Skeletal muscle cell (primary cell): ENCODE results near the gene RHBDD2.
A peak's percentile ranks its signal among the peaks of the same experiment; 100 is the strongest.

Experiments
- DNase-seq: peaks from one replicate; pipeline ENCODE4 v3.0.0-alpha.2; 2010; ENCODE audit warnings: low read depth
- H3K4me3 ChIP-seq: 2 replicates; pipeline ENCODE4 v1.5.1; 2011; ENCODE audit warnings: low read depth, mild to moderate bottlenecking, control low read depth, low read length, moderate library complexity

Gene RHBDD2

DNA sequence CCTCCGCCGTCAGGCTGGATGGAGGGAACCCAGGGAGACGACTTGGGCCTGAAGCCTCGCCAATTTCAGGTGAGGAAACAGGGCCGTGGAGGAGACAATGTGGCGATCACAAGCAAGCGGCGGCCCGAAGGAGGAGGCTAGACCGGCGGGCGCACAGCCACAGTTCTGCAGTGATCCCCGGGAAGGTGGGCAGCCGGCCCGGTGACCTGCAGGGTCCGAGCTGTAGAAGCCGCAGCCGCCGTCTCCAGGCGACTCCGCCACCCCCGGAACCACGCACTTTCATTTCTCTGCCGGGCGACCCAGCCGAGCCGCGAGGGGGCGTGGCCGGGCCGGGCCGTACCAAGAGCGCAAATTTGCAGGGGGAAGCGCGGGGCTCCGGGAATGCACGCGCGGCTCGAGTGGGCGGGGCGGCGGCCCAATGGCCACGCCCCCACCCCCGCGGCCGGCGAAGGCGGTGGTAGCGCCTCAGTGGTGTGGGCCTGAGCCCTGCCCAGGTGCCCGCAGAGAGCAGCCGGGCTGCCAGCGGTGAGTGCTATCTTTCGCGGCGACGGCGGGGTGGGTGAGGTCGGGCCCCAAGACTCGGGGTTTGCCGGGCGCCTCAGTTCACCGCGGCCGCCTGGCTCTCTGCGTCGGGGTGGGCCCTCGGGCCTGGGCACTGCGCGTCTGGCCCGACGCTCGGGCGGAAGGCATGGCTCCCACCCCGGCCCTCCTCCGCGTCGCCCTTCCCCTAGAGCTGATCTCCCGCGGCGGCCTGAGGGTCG, 36.0 kb downstream of the RHBDD2 start, which contains the start of gene POR:
Gene POR, plus strand, starts transcription at position 501 of the 761 bp plus-strand sequence. CDS start 38,847 bp downstream, outside the sequence.
- H3K4me3 ChIP-seq = peak within 1 kb of the TSS; percentile 83
- peak; percentile 76 for DNase-seq

GRCh38 chr7:75915416-75916156, 36.8 kb downstream of the RHBDD2 start:
- H3K4me3 ChIP-seq = peak overlapping the region; percentile 83
- DNase-seq = no peak

- H3K4me3 ChIP-seq = peak overlapping the region; percentile 83
- no peak for DNase-seq
Measured at GRCh38 chr7:75916259-75916658, 37.4 kb downstream of the RHBDD2 start.

GRCh38 chr7:75916685-75917634, 38.1 kb downstream of the RHBDD2 start:
- no peak overlapping the region for H3K4me3 ChIP-seq

DNA sequence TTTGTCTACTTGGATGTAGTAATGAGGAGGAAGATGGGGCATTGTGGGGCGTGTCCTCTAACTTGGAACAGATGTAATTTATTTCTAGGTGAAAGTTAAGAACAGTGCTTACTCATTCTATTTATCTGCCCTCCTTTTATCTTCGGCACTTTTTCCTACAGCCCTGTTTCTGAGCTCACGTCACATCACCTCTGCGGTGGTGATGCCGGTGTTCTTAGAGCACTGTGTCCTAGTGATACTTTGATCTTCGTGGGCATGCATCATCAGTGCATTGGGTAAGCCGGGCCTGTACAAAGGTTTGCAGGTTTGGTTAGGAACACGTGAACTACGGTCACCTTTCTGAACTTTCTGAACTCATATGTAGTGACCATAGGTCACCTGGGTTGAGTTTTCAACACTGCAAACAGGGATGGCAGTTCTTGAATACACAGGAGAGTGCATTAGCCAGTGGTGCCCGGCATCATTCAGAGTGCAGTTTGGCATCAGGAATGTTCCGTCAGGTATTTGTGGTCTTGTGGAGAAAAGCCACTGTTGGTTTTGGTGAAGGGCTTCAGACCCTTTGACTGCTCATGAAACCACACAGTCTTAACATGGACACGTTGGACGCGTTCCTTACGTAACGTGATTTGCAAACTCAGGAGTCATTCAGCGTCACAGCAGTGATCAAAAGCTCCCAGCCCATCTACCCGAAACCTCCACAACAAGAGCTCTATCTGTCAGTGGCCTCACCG, 41.8 kb downstream of the RHBDD2 start:
- no peak for DNase-seq
- no peak overlapping the region for H3K4me3 ChIP-seq

More at GRCh38 chr7:75916685-75917634, 38.1 kb downstream of the RHBDD2 start:
- no peak for DNase-seq

DNA sequence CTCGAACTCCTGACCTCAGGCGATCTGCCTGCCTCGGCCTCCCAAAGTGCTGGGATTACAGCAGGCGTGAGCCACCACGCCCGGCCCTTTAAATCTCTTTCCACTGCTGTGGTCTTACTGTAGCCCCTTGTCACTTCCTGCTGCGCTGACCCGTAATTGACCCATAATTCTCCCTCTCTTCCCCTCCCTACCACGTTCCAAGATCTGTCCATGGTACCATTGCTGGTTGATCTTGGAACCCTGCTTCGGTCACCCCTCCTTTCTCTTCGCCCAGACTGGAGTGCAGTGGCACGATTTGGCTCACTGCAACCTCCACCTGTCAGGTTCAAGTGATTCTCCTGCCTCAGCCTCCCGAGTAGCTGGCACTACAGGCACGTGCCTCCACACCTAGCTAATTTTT, 42.6 kb downstream of the RHBDD2 start:
- H3K4me3 ChIP-seq = no peak overlapping the region
- DNase-seq = no peak

DNA sequence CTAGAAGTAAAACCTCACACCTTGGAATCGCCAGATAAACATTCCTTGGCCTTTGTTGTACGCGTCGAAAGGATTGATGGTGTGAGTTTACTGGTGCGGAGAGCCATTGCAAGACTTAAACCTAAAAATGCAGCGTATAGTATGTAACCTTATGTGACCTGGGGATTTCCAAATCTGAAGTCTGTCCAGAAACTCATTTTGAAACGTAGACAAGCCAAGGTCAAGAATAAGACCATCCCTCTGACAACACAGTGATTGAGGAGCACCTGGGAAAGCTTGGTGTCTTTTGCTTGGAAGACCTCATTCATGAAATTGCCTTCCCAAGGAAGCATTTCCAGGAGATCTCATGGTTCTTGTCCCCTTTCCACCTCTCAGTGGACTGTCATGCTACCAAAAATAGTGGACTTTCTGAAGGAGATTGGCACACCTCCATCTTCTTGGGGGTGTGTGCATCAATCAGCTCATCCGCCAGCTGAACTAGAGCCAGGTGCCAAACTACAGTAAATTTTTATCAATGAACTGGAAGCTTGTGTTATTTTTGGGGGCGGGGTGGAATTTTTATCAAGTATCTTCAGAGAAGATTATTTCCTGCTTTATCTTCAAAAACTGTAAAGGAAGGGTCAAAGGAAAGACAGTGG, 44.3 kb downstream of the RHBDD2 start:
- no peak overlapping the region for H3K4me3 ChIP-seq
- DNase-seq = no peak

DNA sequence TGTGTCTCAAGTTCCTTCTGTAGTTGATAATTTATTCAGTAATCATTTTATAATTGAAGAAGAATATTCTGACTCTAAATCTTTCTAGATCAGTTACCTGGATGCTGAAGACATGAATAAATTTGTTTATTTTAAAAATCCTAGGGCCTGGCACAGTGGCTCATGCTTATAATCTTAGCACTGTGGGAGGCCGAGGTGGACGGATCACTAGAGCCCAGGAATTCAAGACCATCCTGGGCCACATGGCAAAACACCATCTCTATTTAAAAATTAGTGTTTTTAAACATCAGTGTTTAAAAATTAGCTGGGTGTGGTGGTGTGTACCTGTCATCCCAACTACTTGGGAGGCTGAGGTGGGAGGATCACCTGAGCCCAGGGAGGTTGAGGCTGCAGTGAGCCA, 45.4 kb downstream of the RHBDD2 start:
- H3K4me3 ChIP-seq = no peak overlapping the region
- DNase-seq = no peak

DNA sequence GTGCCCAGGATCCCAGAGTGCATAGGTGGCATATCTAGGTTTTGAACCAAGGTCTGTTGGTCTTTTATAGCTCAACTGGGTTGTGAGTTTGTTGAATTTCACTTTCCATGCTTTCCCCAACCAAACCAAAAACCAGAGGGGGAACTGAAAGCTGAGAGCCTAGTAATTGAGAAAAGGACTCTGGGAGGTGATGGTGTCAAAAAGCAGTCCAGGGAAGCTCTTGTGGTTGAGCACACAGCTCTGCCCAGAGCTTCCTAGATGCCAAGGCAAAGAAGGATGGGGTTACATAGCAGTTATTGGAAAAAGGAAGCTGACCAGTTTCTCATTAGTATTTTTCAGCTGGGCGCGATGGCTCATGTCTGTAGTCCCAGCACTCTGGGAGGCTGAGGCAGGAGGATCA, 46.1 kb downstream of the RHBDD2 start:
- DNase-seq = no peak
- H3K4me3 ChIP-seq = no peak overlapping the region

DNA sequence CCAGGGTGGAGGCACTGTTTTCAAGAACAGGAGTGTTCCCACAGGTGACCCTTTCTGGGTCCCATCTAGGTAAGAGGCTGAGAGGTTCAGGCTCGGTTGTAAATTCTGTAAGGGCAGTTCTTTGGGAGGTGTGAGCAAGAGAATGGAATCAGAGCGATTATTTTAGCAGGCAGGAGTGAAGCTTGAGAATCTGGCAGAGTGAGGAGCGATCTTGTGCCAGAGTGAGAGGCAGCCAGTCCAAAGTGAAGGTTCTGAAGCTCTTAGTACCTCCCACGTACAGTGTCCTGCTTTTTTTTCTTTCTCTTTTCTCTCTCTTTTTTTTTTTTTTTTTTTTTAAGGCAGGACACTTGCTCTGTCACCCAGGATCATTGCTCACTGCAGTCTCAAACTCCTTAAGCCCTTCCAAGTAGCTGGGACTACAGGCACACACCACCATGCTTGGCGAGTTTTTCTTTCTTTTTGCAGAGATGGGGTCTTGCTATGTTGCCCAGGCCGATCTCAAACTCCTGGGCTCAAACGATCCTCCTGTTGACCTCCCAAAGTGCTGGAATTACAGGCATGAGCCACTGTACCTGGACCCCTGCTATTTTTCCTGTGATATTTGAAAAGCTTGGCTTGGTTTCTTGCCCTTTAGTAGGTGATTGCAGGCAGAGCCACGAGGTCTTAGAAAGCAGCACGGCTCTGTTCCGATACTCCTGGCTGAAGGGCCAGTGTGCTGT, 47.0 kb downstream of the RHBDD2 start:
- DNase-seq = no peak
- H3K4me3 ChIP-seq = no peak overlapping the region

- no peak for DNase-seq
- no peak overlapping the region for H3K4me3 ChIP-seq
Measured at GRCh38 chr7:75928568-75928914, 49.7 kb downstream of the RHBDD2 start.

- H3K4me3 ChIP-seq = no peak overlapping the region
- no peak for DNase-seq
Measured at GRCh38 chr7:75931680-75932079, 52.8 kb downstream of the RHBDD2 start.

GRCh38 chr7:75937958-75938786, 59.3 kb downstream of the RHBDD2 start:
- DNase-seq = peak; percentile 87
- no peak overlapping the region for H3K4me3 ChIP-seq
